GM10248 (cell line): Measurements from ENCODE around the gene KCND3.

Source experiments
- CTCF ChIA-PET: fragments of 300-600 bp; sonication (Branson Sonifier 250); formaldehyde crosslinking; extraction: SDS; loops from one replicate; lab custom pipeline; 2021; ENCODE audit warnings: antibody characterized with exemption; lab: Yijun Ruan, JAX
- POLR2A ChIA-PET: fragments of 350-650 bp; sonication (Branson Sonifier 250); formaldehyde crosslinking; extraction: SDS; loops from one replicate; lab custom pipeline; 2020; ENCODE audit warnings: antibody characterized with exemption; lab: Yijun Ruan, JAX
- DNase-seq: peaks from one replicate; pipeline ENCODE4 v3.0.0; 2012; ENCODE audit errors: extremely low spot score
- TF ChIP-seq, protein P1 (sequence below): IDR thresholded peaks from 2 replicates; pipeline ENCODE4 v1.5.1; 2012; ENCODE audit warnings: mild to moderate bottlenecking, low read depth; ENCODE audit errors: extremely low read depth, missing control alignments, control extremely low read depth

Gene KCND3

DNA sequence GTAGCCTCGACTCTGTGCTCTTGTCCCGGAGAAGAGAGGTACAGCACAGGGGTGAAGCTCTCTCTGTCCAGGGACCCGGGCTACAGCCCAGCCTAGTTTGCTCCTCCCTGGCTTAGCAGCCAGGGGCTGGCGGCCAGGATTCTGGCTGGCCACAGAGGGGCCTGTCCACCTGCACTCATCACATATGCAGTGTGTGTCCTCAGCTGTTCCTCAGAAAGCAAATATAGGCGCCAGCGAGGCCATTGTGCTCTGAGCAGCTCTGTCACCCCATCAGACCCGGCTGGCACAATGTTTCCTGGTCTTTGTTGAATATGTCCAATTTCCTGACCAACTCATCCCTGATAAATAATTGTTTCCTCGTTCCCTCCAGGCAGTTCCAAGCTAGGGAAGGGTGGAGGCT, 28.5 kb downstream of the KCND3 start:
- DNase-seq, result no peak
- ChIA-PET CTCF (interaction anchor here (1.4 kb wide), 1 partner anchor 12 kb away, joined by 4 read pairs; no protein-coding TSS in a partner anchor), POLR2A (no interaction called here)
- TF ChIP-seq, protein P1, sequence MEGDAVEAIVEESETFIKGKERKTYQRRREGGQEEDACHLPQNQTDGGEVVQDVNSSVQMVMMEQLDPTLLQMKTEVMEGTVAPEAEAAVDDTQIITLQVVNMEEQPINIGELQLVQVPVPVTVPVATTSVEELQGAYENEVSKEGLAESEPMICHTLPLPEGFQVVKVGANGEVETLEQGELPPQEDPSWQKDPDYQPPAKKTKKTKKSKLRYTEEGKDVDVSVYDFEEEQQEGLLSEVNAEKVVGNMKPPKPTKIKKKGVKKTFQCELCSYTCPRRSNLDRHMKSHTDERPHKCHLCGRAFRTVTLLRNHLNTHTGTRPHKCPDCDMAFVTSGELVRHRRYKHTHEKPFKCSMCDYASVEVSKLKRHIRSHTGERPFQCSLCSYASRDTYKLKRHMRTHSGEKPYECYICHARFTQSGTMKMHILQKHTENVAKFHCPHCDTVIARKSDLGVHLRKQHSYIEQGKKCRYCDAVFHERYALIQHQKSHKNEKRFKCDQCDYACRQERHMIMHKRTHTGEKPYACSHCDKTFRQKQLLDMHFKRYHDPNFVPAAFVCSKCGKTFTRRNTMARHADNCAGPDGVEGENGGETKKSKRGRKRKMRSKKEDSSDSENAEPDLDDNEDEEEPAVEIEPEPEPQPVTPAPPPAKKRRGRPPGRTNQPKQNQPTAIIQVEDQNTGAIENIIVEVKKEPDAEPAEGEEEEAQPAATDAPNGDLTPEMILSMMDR, result no peak

DNA sequence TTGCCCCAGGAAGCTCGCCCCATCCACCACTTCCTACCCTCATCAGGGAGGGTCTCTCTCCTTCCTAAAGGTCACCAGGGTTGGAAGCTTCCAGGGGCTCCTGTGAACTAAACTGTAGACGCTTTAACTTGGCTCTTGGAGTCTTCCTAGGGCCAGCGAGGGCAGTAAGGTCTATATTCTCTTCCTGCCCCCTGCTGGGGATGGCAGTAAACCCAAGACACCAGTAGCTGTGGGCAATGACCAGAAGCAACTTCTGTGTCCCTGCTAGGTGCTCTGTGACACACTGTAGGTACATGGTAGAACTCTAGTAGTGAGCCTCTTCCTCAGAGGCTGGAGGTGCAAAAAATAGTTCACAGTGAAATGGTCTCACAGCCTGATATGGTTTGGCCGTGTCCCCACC, 30.0 kb downstream of the KCND3 start:
- DNase-seq, result no peak
- ChIA-PET CTCF (interaction anchor here (1.4 kb wide), 1 partner anchor 33 kb away, joined by 3 read pairs; no protein-coding TSS in a partner anchor), POLR2A (no interaction called here)
- TF ChIP-seq, protein P1, result no peak

DNA sequence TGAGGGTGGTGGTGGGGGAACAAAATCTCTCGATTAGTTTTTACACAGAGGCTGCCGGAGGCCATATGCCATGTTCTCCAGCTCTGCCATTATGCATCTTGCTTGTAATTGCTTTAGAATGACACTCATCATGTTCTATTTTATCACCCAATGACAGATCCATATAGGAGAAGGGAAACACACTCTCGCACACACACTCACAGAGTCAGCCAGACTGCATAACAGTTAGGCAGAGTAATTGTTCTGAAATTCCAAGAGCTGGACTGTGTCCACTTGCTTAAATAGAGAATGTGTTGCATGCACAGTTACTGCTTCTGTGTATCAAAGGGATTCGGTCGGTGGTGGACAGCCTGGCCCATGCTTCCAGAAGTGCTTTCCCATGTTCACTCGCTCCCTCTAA, 30.6 kb downstream of the KCND3 start:
- ChIA-PET CTCF (interaction anchor here (0.9 to 1.4 kb wide), 2 partner anchors 15 to 34 kb away, joined by 3 read pairs; no protein-coding TSS in a partner anchor), POLR2A (no interaction called here)
- no peak for DNase-seq
- TF ChIP-seq, protein P1, result no peak

DNA sequence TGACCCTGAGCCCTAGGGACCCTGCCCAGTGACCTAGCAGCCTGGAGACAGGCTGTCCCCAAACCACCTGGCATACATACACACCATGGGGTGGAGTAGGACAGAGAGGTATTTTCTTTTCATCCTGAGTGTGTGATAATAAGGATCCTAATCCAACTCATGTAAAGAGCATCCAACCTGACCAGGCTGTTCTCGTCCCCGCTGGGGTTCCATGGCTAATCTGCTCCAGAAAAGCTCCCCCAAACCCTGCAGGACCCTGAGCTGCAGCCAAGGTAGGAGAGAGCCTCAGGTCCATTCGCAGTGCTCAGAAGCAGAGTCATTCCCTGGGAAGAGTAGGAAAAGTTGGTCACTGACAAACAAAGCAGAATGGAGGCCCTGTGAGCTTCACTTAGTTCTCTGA, 31.4 kb downstream of the KCND3 start:
- ChIA-PET POLR2A (no interaction called here), CTCF (interaction anchor here (0.9 to 1.4 kb wide), 2 partner anchors 16 to 35 kb away, joined by 3 read pairs; no protein-coding TSS in a partner anchor)
- TF ChIP-seq, protein P1, result no peak
- DNase-seq, result no peak

DNA sequence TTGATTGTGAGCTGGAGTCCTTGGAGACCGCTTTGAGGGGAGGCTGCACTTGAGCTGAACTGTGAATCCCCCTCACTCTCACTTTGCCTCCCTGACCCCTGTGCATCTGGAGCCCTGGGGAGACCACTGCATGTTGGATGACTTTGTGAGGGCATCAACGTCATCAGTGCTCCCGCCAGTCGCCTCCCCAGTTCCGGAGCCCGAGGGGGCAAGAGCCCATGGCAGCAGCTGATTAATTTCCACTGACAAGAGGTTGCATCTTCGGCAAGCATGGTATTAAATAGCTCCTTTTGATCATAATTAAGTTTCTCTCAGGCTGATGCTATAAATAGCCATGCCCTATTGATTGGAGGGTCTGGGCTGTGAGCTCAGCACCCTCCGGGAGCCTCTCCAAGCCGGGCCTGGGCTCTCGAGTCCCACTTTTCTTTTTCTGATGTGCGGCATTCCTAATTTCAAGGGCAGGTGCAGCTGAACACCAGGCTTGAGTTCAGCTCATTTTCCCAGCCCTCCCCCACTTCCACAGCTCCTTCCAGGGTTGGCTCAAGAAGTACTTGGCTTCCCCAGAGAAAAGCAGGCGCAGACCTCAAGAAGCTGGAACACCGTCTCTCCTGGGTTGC, 33.2 kb downstream of the KCND3 start:
- POLR2A ChIA-PET, result no interaction called here

DNA sequence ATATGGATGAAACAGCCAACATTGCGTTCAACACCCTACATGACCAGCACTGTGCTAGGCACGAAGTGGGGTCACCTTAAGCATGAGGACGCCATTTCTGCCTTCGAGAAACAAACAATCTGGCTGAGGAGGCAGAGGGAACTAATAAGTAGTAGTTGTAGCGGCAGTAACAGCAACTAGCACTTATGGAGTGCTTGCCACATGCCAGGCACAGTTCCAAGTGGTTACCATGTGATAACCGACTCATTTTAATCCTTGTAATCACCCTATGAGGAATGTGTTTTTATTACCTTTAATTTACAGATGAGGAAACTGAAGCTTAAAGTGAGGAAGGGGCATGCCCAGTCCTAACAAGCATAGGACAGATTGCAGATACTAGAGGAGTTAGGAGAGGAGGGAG, 33.7 kb downstream of the KCND3 start:
- ChIA-PET CTCF (interaction anchor here (1.3 kb wide), 1 partner anchor 9 kb away, joined by 3 read pairs; no protein-coding TSS in a partner anchor), POLR2A (no interaction called here)
- TF ChIP-seq, protein P1, result no peak
- no peak for DNase-seq

More for the DNA sequence above, 33.2 kb downstream of the KCND3 start:
- TF ChIP-seq, protein P1, result no peak
- DNase-seq, result no peak
- CTCF ChIA-PET, result interaction anchor here (1.3 kb wide), 1 partner anchor 9 kb away, joined by 3 read pairs; no protein-coding TSS in a partner anchor

DNA sequence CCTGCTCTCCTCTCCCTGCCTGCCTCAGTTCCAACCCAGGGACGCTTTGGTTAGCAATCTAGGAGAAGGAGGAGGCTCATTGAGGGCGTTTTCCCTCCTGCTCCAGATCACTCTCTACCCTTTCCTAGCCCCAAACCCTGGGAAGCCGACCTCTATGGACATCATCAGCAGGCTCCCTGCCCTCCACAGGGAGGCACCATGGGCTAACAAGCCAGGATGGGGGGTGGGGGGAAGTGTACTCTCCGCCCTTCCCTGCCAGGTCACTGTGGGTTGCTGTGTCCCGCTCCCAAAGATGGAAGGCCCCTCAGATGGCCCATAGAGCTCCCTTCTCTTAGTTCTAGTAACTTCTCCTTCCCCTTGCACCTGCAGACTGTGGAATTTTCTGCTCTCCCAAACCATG, 35.7 kb downstream of the KCND3 start:
- no peak for DNase-seq
- POLR2A ChIA-PET, result no interaction called here
- TF ChIP-seq, protein P1, result no peak
- CTCF ChIA-PET, result no interaction called here
